T-helper 1 cell treated with Interleukin-12 subunit alpha and Interleukin-12 subunit beta and Interleukin-4 antibody, amounts not matched to agents 30 μg/mL and 1 μg/mL, for 36 hours (primary cell): ENCODE data around the gene QRFP.

ENCODE experiments used
- H3K27ac Mint-ChIP-seq: one replicate; pipeline ENCODE4 v1.8.0; 2021; ENCODE audit warnings: mild to moderate bottlenecking, mixed read lengths
- H3K27me3 Mint-ChIP-seq: one replicate; pipeline ENCODE4 v1.8.0; 2021; ENCODE audit warnings: low read depth, mixed read lengths
- H3K36me3 Mint-ChIP-seq: one replicate; pipeline ENCODE4 v1.8.0; 2021; ENCODE audit warnings: low read depth, mixed read lengths
- H3K4me1 Mint-ChIP-seq: one replicate; pipeline ENCODE4 v1.8.0; 2021; ENCODE audit warnings: low read depth, mixed read lengths
- H3K4me3 Mint-ChIP-seq: one replicate; pipeline ENCODE4 v1.8.0; 2021; ENCODE audit warnings: mild to moderate bottlenecking, moderate library complexity, mixed read lengths
- H3K9me3 Mint-ChIP-seq: one replicate; pipeline ENCODE4 v1.8.0; 2021; ENCODE audit warnings: mixed read lengths

The QRFP gene

DNA sequence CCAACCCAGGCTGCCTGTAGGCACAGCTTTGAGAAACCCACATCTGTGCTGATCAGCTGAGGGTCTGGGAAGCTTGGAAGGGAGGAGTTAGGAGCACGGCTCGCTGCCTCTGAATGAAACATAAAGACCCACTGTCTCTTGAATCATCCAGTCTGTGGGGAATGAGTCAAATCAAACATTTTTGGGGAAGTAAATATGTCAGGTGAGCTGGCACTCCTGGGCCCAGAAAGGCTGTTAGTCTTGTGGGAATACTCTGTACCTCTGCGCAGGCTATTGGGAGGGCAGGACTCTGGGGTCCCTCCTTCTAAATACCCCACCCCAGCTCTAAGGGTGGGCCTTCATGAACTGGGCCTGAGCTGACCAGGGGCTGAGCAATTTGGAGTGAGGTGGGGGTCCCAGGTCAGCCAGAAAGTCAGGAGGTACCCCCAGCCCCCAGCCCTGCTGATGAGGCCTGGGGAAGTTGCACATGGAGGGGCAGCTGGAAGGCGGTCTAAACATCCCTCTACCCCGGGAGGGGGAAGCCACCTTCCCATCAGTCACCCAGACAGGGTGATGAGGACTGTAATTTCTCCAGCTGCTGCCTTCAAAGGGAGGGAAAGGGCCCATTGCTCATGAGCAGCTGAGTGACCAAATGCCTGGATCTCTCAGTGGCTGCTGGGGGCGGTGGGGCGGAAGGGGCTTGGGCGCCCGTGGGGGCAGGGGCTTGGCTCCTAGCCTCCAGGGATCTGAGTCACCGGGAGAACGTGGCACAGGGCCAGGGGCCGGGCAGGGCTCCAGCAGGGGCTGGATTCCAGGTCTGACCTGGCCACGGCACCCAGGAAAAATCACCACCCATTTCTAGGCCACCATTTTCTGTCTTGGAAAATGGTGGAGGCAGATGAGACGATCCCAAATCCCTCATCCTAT lies 31.6 kb upstream of the QRFP start:
- no peaks in the 10 kb centered on the region for H3K4me1 Mint-ChIP-seq
- no peak overlapping the region for H3K4me3 Mint-ChIP-seq
- H3K27ac Mint-ChIP-seq, result no peak overlapping the region
- H3K27me3 Mint-ChIP-seq, result peaks cover 15% of the 10 kb centered on the region
- no peaks in the 10 kb centered on the region for H3K36me3 Mint-ChIP-seq
- H3K9me3 Mint-ChIP-seq, result no peaks in the 10 kb centered on the region

DNA sequence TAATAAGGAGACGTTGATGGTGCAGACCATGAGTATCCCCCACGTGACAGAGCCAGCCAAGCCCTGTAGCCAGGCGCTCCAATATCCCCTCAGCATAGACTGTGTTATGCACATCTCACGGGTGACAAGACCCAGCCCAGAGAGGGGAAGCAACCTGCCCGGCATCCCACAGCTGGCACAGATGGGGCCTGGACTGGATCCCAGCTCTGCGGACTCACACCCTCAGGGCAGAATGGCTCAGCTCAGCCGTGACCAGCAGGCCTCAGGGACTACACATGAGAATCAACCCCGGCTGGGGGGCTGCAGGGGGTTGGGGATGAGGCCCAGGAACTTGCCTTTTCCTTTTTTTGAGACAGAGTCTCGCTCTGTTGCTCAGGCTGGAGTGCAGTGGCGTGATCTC lies 30.7 kb upstream of the QRFP start:
- peaks cover 6% of the 10 kb centered on the region for H3K27me3 Mint-ChIP-seq

GRCh38 chr9:130925050-130925678 lies 28.6 kb upstream of the QRFP start:
- Mint-ChIP-seq H3K4me3 (no peak overlapping the region), H3K9me3 (no peaks in the 10 kb centered on the region), H3K27me3 (no peaks in the 10 kb centered on the region), H3K27ac (no peak overlapping the region), H3K4me1 (no peaks in the 10 kb centered on the region), H3K36me3 (no peaks in the 10 kb centered on the region)

More for the DNA sequence above, 30.7 kb upstream of the QRFP start:
- Mint-ChIP-seq H3K36me3 (no peaks in the 10 kb centered on the region), H3K9me3 (no peaks in the 10 kb centered on the region), H3K4me1 (no peaks in the 10 kb centered on the region), H3K4me3 (no peak overlapping the region), H3K27ac (no peak overlapping the region)

GRCh38 chr9:130924448-130924788 lies 27.8 kb upstream of the QRFP start:
- no peak overlapping the region for H3K4me3 Mint-ChIP-seq
- H3K27me3 Mint-ChIP-seq, result no peaks in the 10 kb centered on the region
- H3K4me1 Mint-ChIP-seq, result no peaks in the 10 kb centered on the region
- no peaks in the 10 kb centered on the region for H3K36me3 Mint-ChIP-seq
- H3K27ac Mint-ChIP-seq, result no peak overlapping the region
- H3K9me3 Mint-ChIP-seq, result no peaks in the 10 kb centered on the region

DNA sequence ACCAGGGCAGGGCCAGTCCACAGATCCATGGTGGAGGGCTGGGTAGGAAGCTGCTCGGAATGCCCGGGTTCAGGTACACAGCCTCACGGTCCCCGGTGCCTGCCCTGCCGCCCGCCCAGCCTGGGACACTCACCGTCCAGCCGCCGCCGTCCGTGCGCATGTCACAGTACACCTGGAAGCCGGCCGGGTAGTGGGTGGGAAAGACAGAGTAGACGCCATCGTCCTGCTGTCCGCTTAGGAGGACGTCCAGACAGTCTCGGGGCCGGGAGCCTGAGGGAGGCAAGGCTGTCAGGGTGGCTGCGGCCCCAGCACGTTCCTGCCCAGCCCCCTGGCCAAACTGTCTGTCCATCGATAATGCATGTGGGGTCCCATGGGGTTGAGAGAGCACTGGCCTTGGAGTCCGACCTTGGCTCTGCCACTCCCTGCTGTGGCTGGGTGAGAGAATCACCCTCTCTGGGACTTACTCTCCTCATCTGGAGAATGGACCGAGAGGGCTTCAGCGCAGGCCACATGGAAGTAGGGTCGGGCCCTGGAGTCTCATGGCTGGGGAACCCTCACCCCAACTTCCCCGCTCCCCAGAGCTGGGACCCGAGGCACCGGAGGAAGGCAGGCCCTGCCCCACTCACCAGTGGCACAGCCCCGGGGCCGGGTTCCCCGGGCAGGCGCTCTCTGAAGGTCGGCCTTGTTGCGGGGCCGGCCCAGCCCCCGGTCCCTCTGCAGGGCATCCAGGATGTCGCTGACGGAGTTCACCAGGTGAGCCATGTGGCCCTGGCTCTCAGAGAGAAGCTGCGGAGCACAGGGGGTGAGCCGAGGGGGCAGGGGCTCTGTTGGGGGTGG lies 27.2 kb upstream of the QRFP start:
- no peaks in the 10 kb centered on the region for H3K9me3 Mint-ChIP-seq
- H3K4me1 Mint-ChIP-seq, result no peaks in the 10 kb centered on the region
- H3K36me3 Mint-ChIP-seq, result no peaks in the 10 kb centered on the region
- H3K27me3 Mint-ChIP-seq, result no peaks in the 10 kb centered on the region
- H3K4me3 Mint-ChIP-seq, result no peak overlapping the region
- no peak overlapping the region for H3K27ac Mint-ChIP-seq

GRCh38 chr9:130922893-130923610 lies 26.4 kb upstream of the QRFP start:
- Mint-ChIP-seq H3K27me3 (no peaks in the 10 kb centered on the region), H3K4me3 (no peak overlapping the region), H3K27ac (no peak overlapping the region), H3K9me3 (no peaks in the 10 kb centered on the region), H3K4me1 (no peaks in the 10 kb centered on the region), H3K36me3 (no peaks in the 10 kb centered on the region)

GRCh38 chr9:130921989-130922892 lies 25.6 kb upstream of the QRFP start:
- H3K4me1 Mint-ChIP-seq, result no peaks in the 10 kb centered on the region
- H3K4me3 Mint-ChIP-seq, result no peak overlapping the region
- no peak overlapping the region for H3K27ac Mint-ChIP-seq
- H3K36me3 Mint-ChIP-seq, result no peaks in the 10 kb centered on the region
- H3K27me3 Mint-ChIP-seq, result no peaks in the 10 kb centered on the region
- H3K9me3 Mint-ChIP-seq, result no peaks in the 10 kb centered on the region

GRCh38 chr9:130921300-130921988 lies 24.8 kb upstream of the QRFP start:
- Mint-ChIP-seq H3K27me3 (no peaks in the 10 kb centered on the region), H3K9me3 (no peaks in the 10 kb centered on the region), H3K4me3 (no peak overlapping the region), H3K27ac (no peak overlapping the region), H3K36me3 (no peaks in the 10 kb centered on the region), H3K4me1 (no peaks in the 10 kb centered on the region)

DNA sequence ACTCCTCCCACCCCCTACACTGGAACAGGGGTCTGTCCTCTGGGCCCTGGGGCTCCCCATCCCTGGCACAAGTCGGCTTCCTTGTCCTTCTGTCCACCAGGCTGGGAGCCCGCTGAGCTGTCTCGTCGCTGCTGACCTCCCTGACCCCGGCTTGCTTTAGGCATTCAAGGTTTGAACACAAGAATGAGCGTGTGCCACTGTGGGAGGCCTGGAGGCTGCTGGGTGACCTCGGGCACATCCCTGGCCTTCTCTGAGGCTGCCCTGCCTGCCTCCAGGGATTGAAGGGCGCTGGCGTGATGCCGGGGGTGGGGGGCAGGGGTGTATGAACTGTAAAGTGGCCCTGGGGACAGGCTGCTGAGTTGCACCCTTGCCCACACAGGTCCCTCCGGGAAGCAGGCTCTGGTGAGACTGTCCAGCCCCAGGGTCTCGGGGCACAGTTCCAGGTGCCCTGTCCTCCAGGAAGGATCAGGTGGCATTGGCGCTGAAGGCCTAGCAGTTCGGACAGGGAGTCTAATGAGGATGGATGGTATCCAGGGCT lies 24.2 kb upstream of the QRFP start:
- no peaks in the 10 kb centered on the region for H3K36me3 Mint-ChIP-seq

DNA sequence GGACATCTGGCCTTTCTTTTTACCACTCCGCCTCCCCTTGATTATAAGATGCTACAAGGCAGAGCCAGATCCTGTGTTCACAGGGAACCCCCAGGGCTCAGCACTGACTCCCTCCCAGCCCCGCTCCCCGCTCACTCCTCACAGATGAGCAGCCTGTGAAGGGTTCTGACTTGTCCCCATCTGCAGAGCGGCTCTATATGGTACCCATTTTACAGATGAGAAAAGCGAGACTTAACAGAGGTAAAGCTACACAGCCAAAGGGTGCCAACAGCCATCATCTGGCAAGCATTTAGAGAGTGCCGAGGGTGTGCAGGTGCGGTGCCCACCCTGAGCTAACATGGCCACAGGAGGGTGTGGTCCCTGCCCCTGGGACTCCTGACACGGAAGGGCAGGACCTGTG lies 23.6 kb upstream of the QRFP start:
- H3K27me3 Mint-ChIP-seq, result no peaks in the 10 kb centered on the region
- no peaks in the 10 kb centered on the region for H3K36me3 Mint-ChIP-seq
- H3K27ac Mint-ChIP-seq, result no peak overlapping the region
- no peak overlapping the region for H3K4me3 Mint-ChIP-seq
- no peaks in the 10 kb centered on the region for H3K9me3 Mint-ChIP-seq
- no peaks in the 10 kb centered on the region for H3K4me1 Mint-ChIP-seq

More for the DNA sequence above, 24.2 kb upstream of the QRFP start:
- Mint-ChIP-seq H3K27me3 (no peaks in the 10 kb centered on the region), H3K4me3 (no peak overlapping the region), H3K4me1 (no peaks in the 10 kb centered on the region), H3K9me3 (no peaks in the 10 kb centered on the region), H3K27ac (no peak overlapping the region)

- Mint-ChIP-seq H3K36me3 (no peaks in the 10 kb centered on the region), H3K4me3 (no peak overlapping the region), H3K27ac (no peak overlapping the region), H3K9me3 (no peaks in the 10 kb centered on the region), H3K27me3 (no peaks in the 10 kb centered on the region), H3K4me1 (no peaks in the 10 kb centered on the region)
These were observed 23.0 kb upstream of the QRFP start for GRCh38 chr9:130919559-130920145.

- no peak overlapping the region for H3K4me3 Mint-ChIP-seq
- no peaks in the 10 kb centered on the region for H3K9me3 Mint-ChIP-seq
- H3K27ac Mint-ChIP-seq, result no peak overlapping the region
- H3K4me1 Mint-ChIP-seq, result no peaks in the 10 kb centered on the region
- H3K36me3 Mint-ChIP-seq, result no peaks in the 10 kb centered on the region
- no peaks in the 10 kb centered on the region for H3K27me3 Mint-ChIP-seq
These were observed 22.4 kb upstream of the QRFP start for GRCh38 chr9:130918826-130919558.
